GM21786 (cell line): ENCODE measurements around the gene USP9X.
"Not testable (repeated sequence)": the region's sequence is repeated elsewhere in the genome, so short reads cannot be mapped to it uniquely, and the experiment has no call there.

Experiments used
- ATAC-seq: cut with Tn5 transposase; IDR thresholded peaks from one replicate; pipeline ENCODE4 v1.9.1; 2021; ENCODE audit not compliant: unreplicated experiment

The USP9X gene

GRCh38 chrX:41276661-41277506, 191.6 kb downstream of the USP9X start:
- no peak for ATAC-seq

- ATAC-seq, result not testable (repeated sequence)
Observed at GRCh38 chrX:41282307-41282706, 197.1 kb downstream of the USP9X start.

GRCh38 chrX:41285928-41286327, 200.7 kb downstream of the USP9X start:
- ATAC-seq, result not testable (repeated sequence)
